Epithelial cell of esophagus (primary cell): ENCODE results near the gene KLHL29.

Experiments used
- DNase-seq: peaks from one replicate; pipeline ENCODE4 v3.0.0; 2010; ENCODE audit warnings: low read depth
- H3K4me3 ChIP-seq: 2 replicates; pipeline ENCODE4 v1.5.1; 2011; ENCODE audit warnings: mild to moderate bottlenecking, low read length, control low read depth
- TF ChIP-seq, protein P1 (sequence below): IDR thresholded peaks from 2 replicates; pipeline ENCODE4 v1.5.1; 2011; ENCODE audit warnings: low read depth, mild to moderate bottlenecking, low read length, control low read depth, inconsistent platforms; ENCODE audit not compliant: insufficient read depth; ENCODE audit errors: missing control alignments

Gene KLHL29

DNA sequence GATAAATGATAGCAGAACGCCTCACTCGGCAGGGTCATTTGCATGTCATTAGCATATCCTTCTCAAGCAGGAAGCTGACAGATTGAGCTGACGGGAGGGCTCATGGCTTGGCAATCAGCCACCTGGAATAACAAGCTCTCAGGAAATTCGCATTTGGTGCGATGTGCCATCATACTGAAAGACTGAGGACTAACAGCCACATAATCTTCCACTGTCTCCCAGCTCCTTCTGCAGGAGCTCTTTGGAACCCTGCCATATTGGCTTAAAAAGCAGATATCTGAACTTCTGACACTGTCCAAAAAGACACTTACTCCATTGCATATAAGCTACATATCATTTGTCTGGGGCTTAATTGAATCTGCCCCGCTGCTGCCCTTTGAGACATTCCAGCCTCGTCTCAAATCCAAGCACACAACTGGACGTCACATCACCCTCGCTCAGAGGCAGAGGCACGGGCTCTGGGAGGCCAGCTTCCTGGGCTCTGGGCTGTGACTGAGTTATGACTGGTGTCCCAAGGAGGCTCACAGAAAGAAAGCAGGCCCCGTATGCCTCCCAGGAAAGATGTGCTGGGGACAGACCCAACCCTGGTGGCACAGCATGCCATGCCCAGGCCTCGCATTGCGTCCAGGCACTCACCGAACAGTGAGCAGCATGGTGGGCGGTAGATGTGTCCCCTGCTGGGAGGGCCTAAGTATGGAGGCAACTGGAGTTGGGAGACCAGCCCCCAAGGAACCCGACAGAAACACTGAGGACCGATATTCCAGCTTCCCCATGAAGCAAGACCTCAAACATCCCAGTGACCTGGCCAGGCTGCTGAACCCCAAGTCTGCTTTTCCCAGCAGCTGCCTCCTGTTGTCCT is 314.0 kb downstream of the KLHL29 start:
- DNase-seq: no peak
- no peak overlapping the region for H3K4me3 ChIP-seq
- TF ChIP-seq, protein P1, sequence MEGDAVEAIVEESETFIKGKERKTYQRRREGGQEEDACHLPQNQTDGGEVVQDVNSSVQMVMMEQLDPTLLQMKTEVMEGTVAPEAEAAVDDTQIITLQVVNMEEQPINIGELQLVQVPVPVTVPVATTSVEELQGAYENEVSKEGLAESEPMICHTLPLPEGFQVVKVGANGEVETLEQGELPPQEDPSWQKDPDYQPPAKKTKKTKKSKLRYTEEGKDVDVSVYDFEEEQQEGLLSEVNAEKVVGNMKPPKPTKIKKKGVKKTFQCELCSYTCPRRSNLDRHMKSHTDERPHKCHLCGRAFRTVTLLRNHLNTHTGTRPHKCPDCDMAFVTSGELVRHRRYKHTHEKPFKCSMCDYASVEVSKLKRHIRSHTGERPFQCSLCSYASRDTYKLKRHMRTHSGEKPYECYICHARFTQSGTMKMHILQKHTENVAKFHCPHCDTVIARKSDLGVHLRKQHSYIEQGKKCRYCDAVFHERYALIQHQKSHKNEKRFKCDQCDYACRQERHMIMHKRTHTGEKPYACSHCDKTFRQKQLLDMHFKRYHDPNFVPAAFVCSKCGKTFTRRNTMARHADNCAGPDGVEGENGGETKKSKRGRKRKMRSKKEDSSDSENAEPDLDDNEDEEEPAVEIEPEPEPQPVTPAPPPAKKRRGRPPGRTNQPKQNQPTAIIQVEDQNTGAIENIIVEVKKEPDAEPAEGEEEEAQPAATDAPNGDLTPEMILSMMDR: no peak

DNA sequence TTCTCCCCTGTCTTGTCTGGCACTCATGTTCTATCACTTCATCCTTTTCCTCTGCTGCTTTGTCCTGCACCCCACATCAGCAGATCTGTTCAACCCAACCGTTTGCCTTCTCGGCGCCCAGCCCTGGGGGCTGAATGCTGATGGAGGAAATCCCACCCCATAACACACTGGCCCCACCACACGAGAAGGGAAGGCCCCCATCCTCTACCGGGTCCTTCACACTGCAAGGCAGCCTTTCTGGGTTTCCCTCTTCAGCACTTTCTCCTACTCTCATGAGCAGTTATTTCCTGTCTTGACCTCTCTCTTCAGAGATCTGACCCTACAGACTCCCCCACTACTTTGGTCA is 314.6 kb downstream of the KLHL29 start:
- no peak for DNase-seq
- TF ChIP-seq, protein P1: no peak
- no peak overlapping the region for H3K4me3 ChIP-seq

DNA sequence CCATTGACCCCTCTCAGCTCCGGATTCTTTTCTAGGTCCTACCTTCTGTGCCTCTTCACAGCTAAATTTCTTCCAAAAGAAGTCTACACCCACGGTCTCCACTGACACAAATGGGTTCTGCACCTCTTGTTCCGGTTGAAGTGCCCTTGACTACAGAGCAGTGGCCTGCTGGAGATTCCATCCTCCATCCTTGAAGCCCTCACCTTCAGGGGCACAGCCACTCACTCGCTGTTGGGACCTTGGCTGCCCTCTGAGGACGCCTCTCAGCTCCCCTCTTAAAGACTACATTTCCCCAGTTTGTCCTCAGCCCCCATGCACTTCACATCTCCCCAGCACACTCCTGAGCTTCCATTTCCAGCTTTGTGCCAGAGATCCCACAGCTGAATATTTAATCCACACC is 315.6 kb downstream of the KLHL29 start:
- TF ChIP-seq, protein P1: no peak
- no peak overlapping the region for H3K4me3 ChIP-seq
- DNase-seq: no peak

DNA sequence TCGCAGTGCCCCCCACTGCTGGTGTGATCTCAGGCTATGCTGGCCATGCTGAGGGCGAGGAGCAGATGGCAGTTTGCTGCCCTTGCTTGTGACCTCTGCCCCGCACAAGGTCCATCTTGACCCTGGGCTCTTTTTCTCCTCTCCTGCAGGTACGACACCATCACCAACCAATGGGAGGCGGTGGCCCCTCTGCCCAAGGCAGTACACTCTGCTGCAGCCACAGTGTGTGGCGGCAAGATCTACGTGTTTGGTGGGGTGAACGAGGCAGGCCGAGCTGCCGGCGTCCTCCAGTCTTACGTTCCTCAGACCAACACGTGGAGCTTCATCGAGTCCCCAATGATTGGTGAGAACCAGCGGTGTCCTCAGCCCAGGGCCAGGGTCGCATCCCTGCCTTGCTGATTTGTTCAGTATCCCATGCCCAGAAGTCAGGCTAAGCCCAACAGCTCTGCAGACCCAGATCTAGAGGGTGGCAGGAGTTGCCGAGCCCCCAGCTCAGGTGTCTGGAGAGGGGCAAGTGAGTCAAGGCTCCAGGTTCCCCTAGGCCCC is 318.1 kb downstream of the KLHL29 start:
- no peak overlapping the region for H3K4me3 ChIP-seq
- TF ChIP-seq, protein P1: no peak
- no peak for DNase-seq

DNA sequence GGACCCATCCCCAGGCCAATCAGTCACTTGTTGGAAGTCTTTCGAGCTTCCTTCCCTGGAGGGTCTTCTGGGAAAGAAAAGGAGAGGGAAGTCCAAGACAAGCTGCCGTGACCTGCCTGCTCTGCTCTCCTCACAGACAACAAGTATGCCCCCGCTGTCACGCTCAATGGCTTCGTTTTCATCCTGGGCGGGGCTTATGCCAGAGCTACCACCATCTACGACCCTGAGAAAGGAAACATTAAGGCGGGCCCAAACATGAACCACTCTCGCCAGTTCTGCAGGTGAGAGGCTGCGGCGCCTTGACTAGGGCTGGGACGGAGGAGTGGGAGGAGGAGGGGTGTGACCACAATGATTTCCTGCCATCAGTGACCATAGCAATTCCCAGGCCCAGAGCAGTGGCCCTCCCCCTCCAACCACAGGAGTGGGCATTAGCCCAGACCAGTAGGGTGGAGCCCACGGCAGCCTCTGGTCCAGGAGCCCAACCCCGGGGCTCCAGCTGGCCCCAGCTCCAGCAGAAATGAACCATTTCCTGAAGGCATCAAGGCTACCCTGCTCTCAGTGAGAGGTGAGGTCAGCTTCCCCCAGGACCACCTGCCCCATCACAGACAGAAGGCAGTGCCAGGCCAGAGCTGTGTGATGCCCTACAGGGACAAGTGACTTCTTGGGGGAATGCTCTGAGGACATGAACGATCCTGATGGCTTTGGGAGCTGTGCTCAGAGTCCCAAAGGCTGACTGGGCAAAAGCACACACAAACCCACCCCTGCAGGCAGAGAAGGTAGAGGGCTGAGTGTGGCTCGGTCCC is 318.8 kb downstream of the KLHL29 start:
- TF ChIP-seq, protein P1: no peak
- DNase-seq: no peak
- no peak overlapping the region for H3K4me3 ChIP-seq

DNA sequence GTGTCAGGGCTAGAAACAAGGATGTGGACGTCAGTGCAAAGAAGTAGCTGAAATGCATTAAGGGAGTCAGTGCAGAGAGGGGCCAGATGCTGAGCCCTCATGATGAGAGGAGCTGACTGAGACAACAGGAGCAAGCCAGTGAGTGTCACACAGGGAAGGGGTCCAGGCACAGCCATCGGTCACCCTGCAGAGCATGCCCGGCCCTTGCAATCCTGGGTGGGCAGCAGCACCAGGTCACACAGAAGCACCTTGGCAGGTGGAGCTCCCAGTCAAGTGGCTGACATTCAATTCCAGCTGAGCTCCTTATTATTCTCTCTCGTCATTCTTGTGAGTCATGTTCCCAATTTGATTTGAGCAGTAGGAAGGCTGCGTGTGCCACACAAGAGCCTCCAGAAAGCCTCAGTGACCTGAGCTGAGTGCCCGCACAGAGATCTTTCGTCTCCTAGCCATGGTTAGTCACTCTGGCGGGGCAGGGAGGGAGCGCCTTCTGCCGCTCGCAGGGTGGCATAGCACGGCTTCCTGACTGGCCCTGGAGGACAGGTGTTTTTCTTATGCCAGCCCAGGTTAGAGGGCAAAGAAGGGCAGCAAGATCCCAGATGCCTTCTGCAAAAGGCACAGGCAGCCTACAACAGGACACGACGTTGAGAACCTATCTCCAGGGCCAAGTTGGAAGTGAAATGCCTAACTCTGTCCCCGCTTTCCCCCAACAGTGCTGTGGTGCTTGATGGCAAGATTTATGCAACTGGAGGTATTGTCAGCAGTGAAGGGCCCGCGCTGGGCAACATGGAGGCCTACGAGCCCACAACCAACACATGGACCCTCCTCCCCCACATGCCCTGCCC is 321.0 kb downstream of the KLHL29 start:
- TF ChIP-seq, protein P1: no peak
- DNase-seq: no peak
- no peak overlapping the region for H3K4me3 ChIP-seq
